Uterus (tissue), 4 donors: ENCODE results near the gene SLFN11. TPM values are rescaled to one million over a fixed set of nuclear protein-coding genes. Genes with fewer than 3 reads are reported as not detected.
A peak's percentile ranks its signal among the peaks of the same experiment; 100 is the strongest.
"Not testable (repeated sequence)": the region's sequence is repeated elsewhere in the genome, so short reads cannot be mapped to it uniquely, and the experiment has no call there.

Source experiments
- DNase-seq, 2 donors: peaks; one replicate each; pipeline ENCODE4 v3.0.0-alpha.2; 2019 to 2020
- H3K27ac ChIP-seq, 2 donors: fragments of 200-600 bp; sonication (generic); 1 replicate in 1 of 2; 2 replicates in 1 of 2; pipeline ENCODE4 v1.5.1; 2016 to 2018
- H3K27me3 ChIP-seq, 2 donors: fragments of 200-600 bp; sonication (generic); one replicate each; pipeline ENCODE4 v1.5.1; 2018 to 2019; ENCODE audit warnings: control low read depth in 1 of 2
- H3K36me3 ChIP-seq, 2 donors: fragments of 200-600 bp; sonication (generic); one replicate each; pipeline ENCODE4 v1.5.1; 2019; ENCODE audit warnings: control low read depth in 1 of 2
- H3K4me1 ChIP-seq, 2 donors: fragments of 200-600 bp; sonication (generic); one replicate each; pipeline ENCODE4 v1.5.1; 2018 to 2019; ENCODE audit warnings: control low read depth in 1 of 2
- H3K4me3 ChIP-seq, 2 donors: fragments of 200-600 bp; sonication (generic); 1 replicate in 1 of 2; 2 replicates in 1 of 2; pipeline ENCODE4 v1.5.1; 2018 to 2019; ENCODE audit warnings: mild to moderate bottlenecking in 1 of 2
- H3K9me3 ChIP-seq, 2 donors: fragments of 200-600 bp; sonication (generic); one replicate each; pipeline ENCODE4 v1.5.1; 2019; ENCODE audit warnings: control low read depth in 1 of 2
- POLR2A ChIP-seq, 2 donors: fragments of 450-650 bp; IDR thresholded peaks; one replicate each; pipeline ENCODE4 v1.6.1; 2016; ENCODE audit warnings: antibody characterized with exemption in 2 of 2, mild to moderate bottlenecking in 1 of 2, moderate library complexity in 1 of 2
- intact Hi-C: fragments of 100-400 bp; cut with DNase I; formaldehyde crosslinking; loops from one replicate; pipeline ENCODE4 v1.15.1; 2023; ENCODE audit warnings: low total_unique reads
- total RNA-seq, 4 donors: library from RNA; depleted of rRNA in 3 of 4; stranded (reverse); fragments of >200 nt in 3 of 4; gene quantifications; one replicate each; pipeline versions ENCODE4 v1.1.0 to v1.2.4, GENCODE V29; 2014 to 2023
- TF ChIP-seq, protein P1 (sequence below), 4 experiments: fragments of 200-600 bp in 2 of 4; fragments of 450-650 bp in 2 of 4; sonication (generic) in 2 of 4; IDR thresholded peaks; one replicate each; pipeline ENCODE4 v1.5.1; 2016 to 2019; ENCODE audit warnings: antibody characterized with exemption in 4 of 4, mild to moderate bottlenecking in 2 of 4, moderate library complexity in 1 of 4
- donor health status: DM: yes; HTN: yes; CAD: no.

SLFN11 gene, protein sequence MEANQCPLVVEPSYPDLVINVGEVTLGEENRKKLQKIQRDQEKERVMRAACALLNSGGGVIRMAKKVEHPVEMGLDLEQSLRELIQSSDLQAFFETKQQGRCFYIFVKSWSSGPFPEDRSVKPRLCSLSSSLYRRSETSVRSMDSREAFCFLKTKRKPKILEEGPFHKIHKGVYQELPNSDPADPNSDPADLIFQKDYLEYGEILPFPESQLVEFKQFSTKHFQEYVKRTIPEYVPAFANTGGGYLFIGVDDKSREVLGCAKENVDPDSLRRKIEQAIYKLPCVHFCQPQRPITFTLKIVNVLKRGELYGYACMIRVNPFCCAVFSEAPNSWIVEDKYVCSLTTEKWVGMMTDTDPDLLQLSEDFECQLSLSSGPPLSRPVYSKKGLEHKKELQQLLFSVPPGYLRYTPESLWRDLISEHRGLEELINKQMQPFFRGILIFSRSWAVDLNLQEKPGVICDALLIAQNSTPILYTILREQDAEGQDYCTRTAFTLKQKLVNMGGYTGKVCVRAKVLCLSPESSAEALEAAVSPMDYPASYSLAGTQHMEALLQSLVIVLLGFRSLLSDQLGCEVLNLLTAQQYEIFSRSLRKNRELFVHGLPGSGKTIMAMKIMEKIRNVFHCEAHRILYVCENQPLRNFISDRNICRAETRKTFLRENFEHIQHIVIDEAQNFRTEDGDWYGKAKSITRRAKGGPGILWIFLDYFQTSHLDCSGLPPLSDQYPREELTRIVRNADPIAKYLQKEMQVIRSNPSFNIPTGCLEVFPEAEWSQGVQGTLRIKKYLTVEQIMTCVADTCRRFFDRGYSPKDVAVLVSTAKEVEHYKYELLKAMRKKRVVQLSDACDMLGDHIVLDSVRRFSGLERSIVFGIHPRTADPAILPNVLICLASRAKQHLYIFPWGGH
- total RNA-seq, result 10 to 100 TPM; 24.6 to 87.1 (median 54.8) TPM

DNA sequence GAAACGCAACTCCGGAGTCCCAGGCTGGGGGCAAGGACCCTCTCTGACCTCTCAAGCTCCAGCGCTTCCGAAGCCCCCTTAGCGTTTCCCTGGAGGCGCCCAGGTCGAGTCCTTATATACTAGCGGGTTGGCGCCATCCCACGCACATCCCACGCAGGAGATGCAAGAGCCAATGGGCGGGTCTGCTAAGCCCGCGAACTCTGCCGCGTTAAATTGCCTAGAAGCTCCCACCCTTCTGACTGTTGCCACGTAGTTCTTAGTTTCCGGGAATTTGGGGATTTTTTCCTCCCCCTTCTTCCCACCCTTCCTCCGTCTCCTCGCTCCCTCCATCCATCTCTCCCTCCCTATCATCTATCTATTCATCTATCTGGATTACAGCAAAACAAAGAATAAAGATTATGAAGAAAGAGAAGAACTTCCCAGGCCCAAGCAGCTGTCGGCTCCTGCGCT lies at the start of gene SLFN11:
Gene SLFN11, minus strand, starts transcription at position 88 of the 450 bp plus-strand sequence. CDS start 9,814 bp downstream, outside the sequence.
- intact Hi-C loops, result no loop called here
- peaks cover 0 to 5% of the 10 kb centered on the region in 2 donors for H3K4me1 ChIP-seq
- TF ChIP-seq POLR2A (IDR thresholded peaks at IDR 0.05), result peak; percentile 83 to 99
- TF ChIP-seq, protein P1, sequence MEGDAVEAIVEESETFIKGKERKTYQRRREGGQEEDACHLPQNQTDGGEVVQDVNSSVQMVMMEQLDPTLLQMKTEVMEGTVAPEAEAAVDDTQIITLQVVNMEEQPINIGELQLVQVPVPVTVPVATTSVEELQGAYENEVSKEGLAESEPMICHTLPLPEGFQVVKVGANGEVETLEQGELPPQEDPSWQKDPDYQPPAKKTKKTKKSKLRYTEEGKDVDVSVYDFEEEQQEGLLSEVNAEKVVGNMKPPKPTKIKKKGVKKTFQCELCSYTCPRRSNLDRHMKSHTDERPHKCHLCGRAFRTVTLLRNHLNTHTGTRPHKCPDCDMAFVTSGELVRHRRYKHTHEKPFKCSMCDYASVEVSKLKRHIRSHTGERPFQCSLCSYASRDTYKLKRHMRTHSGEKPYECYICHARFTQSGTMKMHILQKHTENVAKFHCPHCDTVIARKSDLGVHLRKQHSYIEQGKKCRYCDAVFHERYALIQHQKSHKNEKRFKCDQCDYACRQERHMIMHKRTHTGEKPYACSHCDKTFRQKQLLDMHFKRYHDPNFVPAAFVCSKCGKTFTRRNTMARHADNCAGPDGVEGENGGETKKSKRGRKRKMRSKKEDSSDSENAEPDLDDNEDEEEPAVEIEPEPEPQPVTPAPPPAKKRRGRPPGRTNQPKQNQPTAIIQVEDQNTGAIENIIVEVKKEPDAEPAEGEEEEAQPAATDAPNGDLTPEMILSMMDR (IDR thresholded peaks at IDR 0.05), result no peak
- H3K36me3 ChIP-seq, result no peaks in the 10 kb centered on the region
- no peaks in the 10 kb centered on the region for H3K9me3 ChIP-seq
- H3K27me3 ChIP-seq, result no peaks in the 10 kb centered on the region
- peak; percentile 89 to 90 for DNase-seq
- peak within 1 kb of the TSS; percentile 57 to 68 for H3K4me3 ChIP-seq
- H3K27ac ChIP-seq, result peak within 1 kb of the TSS; percentile 91 to 98

DNA sequence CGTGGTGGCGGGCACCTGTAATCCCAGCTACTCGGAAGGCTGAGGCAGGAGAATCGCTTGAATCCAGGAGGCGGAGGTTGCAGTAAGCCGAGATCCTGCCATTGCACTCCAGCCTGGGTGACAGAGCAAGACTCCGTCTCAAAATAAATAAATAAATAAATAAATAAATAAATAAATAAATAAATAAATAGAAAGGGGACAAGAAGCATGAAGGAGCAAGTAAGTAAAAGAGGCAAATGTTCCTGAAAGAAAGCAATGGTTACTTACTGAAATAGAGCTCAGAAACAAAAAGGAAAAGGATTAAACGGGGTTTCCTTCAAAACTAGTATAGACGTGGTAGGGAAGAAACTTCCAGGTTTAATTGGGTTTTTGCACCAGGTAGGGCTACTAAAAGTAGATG lies 47.6 kb upstream of the SLFN11 start:
- H3K4me3 ChIP-seq, H3K9me3 ChIP-seq, H3K27me3 ChIP-seq, H3K4me1 ChIP-seq, DNase-seq, H3K36me3 ChIP-seq, H3K27ac ChIP-seq, intact Hi-C loops: not testable (repeated sequence)

DNA sequence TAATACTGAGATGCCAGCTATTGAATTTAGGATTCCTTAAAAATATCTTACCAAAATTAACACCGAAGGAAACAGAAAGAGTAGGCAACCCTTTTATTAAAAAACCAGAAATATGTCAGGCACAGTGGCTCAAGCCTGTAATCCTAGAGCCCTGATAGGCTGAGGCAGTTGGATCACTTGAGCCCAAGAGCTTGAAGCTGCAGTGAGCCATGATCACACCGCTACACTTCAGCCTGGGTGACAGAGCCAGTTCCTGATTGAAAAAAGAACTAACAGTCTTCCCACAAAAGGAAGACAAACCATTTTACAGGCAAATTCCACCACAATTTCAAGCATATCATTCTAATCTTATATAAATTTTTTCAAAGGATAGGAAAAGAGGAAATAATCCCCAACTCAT lies 43.2 kb upstream of the SLFN11 start:
- no peaks in the 10 kb centered on the region for H3K9me3 ChIP-seq
- no peak overlapping the region for H3K4me3 ChIP-seq
- TF ChIP-seq POLR2A (IDR thresholded peaks at IDR 0.05), result no peak
- TF ChIP-seq, protein P1 (IDR thresholded peaks at IDR 0.05), result no peak
- no peaks in the 10 kb centered on the region for H3K4me1 ChIP-seq
- intact Hi-C loops, result no loop called here
- H3K27me3 ChIP-seq, result no peaks in the 10 kb centered on the region
- no peak overlapping the region for H3K27ac ChIP-seq
- no peaks in the 10 kb centered on the region for H3K36me3 ChIP-seq
- DNase-seq, result no peak

DNA sequence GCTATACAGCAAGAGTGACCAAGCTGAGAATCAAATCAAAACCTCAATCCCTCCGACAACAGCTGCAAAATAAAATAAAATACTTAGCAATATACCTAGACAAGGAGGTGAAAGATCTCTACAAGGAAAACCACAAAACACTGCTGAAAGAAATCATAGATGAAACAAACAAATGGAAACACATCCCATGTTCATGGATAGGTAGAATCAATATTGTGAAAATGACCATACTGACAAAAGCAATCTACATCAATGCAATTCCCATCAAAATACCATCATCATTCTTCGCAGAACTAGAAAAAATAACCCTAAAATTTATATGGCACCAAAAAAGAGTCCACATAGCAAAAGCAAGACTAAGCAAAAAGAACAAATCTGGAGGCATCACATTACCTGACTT lies 41.3 kb upstream of the SLFN11 start:
- intact Hi-C loops, H3K4me1 ChIP-seq, H3K27me3 ChIP-seq, H3K9me3 ChIP-seq, H3K4me3 ChIP-seq, H3K27ac ChIP-seq, DNase-seq, H3K36me3 ChIP-seq: not testable (repeated sequence)

DNA sequence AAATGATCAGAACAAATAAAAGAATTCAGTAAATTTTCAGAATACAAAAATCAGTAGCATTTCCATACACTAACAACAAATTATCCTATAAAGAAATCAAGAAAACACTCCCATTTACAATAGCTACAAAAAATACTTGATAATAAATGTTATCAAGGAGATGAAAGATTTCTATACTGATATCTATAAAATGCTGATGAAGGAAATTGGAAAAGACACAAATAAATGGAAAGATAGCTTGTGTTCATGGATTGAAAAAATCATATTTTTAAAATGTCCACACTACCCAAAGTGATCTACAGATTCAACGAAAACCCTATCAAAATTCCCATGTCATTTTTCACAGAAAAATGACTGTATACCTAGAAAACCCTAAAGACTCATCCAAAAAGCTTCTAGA lies 40.8 kb upstream of the SLFN11 start:
- TF ChIP-seq, protein P1 (IDR thresholded peaks at IDR 0.05), result no peak
- TF ChIP-seq POLR2A (IDR thresholded peaks at IDR 0.05), result no peak

DNA sequence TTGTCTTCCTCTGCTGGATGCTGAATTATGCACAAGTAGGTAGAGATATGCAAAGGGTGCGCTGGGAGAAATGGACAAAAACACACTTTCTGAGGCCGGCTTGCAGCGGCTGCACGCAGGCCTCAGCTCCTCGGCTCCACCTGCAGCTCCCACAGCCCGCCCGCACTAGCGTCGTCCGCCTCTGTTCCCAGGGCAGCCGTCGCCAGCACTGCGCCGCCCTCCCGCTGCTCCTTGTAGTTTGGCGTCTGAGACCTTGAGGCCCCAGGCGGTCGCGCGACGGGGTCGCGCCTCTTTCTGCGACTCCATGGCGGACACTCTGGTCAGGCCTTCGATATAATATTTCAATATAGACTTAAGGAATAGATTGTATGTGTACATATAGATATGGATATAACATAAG lies 34.1 kb upstream of the SLFN11 start:
- H3K9me3 ChIP-seq, result no peaks in the 10 kb centered on the region
- intact Hi-C loops, result no loop called here
- no peaks in the 10 kb centered on the region for H3K36me3 ChIP-seq
- TF ChIP-seq, protein P1 (IDR thresholded peaks at IDR 0.05), result no peak
- TF ChIP-seq POLR2A (IDR thresholded peaks at IDR 0.05), result no peak
- no peak overlapping the region for H3K4me3 ChIP-seq
- H3K27ac ChIP-seq, result no peak overlapping the region
- no peaks in the 10 kb centered on the region for H3K4me1 ChIP-seq
- no peak for DNase-seq
- no peaks in the 10 kb centered on the region for H3K27me3 ChIP-seq

More for the DNA sequence above, 40.8 kb upstream of the SLFN11 start:
- DNase-seq, result no peak
- H3K27ac ChIP-seq, result no peak overlapping the region
- H3K4me1 ChIP-seq, result no peaks in the 10 kb centered on the region
- H3K4me3 ChIP-seq, result no peak overlapping the region
- no peaks in the 10 kb centered on the region for H3K36me3 ChIP-seq
- H3K27me3 ChIP-seq, result no peaks in the 10 kb centered on the region
- intact Hi-C loops, result no loop called here
- no peaks in the 10 kb centered on the region for H3K9me3 ChIP-seq
